ENCODE results near the gene CEP295NL. TPM values are rescaled to one million over a fixed set of nuclear protein-coding genes. Genes with fewer than 3 reads are reported as not detected.

Gene CEP295NL
- total and polyA plus RNA-seq, 2 of the 13 experiments (the other 11 are each of a cell fraction or from before 2014, with no cell fraction given), result not detected

GRCh38 chr17:78917451-78918275 is 14.7 kb upstream of the CEP295NL start:
- H3K79me2 ChIP-seq (ENCODE audit: insufficient read depth, low read length), result no peaks in the 10 kb centered on the region
- H3K9ac ChIP-seq (ENCODE audit: insufficient read depth, low read depth, low read length), result no peak overlapping the region
- H3K4me3 ChIP-seq (replicated peaks in 1 of 3; ENCODE audit: insufficient read depth in 1 of 3, low read depth in 2 of 3, low read length in 3 of 3), result no peak overlapping the region
- H3K4me1 ChIP-seq (ENCODE audit: insufficient read depth, low read length), result peaks cover 43% of the 10 kb centered on the region
- no peaks in the 10 kb centered on the region for H3K9me3 ChIP-seq (ENCODE audit: low read length)
- ChIA-PET CTCF (ENCODE audit: low intra/inter-chr PET ratio, low total read pairs) (no interaction called here), POLR2A (no interaction called here)
- H2AFZ ChIP-seq (ENCODE audit: low read length), result no peak overlapping the region
- H4K20me1 ChIP-seq (ENCODE audit: insufficient read depth, low read length), result no peaks in the 10 kb centered on the region
- intact Hi-C loops (cut with micrococcal nuclease; ENCODE audit: unreplicated experiment), result no loop called here
- BruUV-seq (replicated peaks), result no TSS peak
- DNase-seq (ENCODE audit: low spot score) (no peak), ATAC-seq (no peak), FAIRE-seq (no peak)
- in situ Hi-C loops (cut with HindIII; ENCODE audit: extremely low pct_ligation_motif_present, low pct_unique_long_range_greater_than_20kb), result no loop called here
- 88% methylated on average over 21 of the region's 21 CpGs for WGBS (ENCODE audit: low lambda C conversion rate)
- no peak for TF ChIP-seq GATA4 (IDR thresholded peaks at IDR 0.05; ENCODE audit: borderline replicate concordance, low read depth)
- TF ChIP-seq KLF9 (CRISPR knock-in tag; IDR thresholded peaks at IDR 0.05; ENCODE audit: low read depth), result no peak
- no peak for TF ChIP-seq MAFF (IDR thresholded peaks at IDR 0.05; ENCODE audit: low read depth, low read length)
- TF ChIP-seq POLR2AphosphoS5 (IDR thresholded peaks at IDR 0.05; ENCODE audit: low read depth, low read length), result no peak
- TF ChIP-seq TCF7 (IDR thresholded peaks at IDR 0.05; ENCODE audit: low read depth), result 0 out of 2 replicates have a peak, but pooled peaks have one; percentile 11
- peak; percentile 52; the same call in 1 of the 2 replicates for TF ChIP-seq ZNF646 (CRISPR knock-in tag; IDR thresholded peaks at IDR 0.05)
- no peak overlapping the region for H3K27ac ChIP-seq (ENCODE audit: extremely low read length, insufficient read depth, low read length)
- no peak overlapping the region for H3K4me2 ChIP-seq (ENCODE audit: low read depth, low read length)
- H3K27me3 ChIP-seq (ENCODE audit: control insufficient read depth in 1 of 2, insufficient read depth in 2 of 2, low read length in 2 of 2), result no peaks in the 10 kb centered on the region
- no peaks in the 10 kb centered on the region for H3K36me3 ChIP-seq (replicated peaks in 1 of 2; ENCODE audit: control insufficient read depth in 1 of 2, insufficient read depth in 2 of 2, low read length in 2 of 2)

All from HepG2 (cell line).